WTC11 (cell line): Measurements from ENCODE around the gene GGACT. TPM values are rescaled to one million over a fixed set of nuclear protein-coding genes. Genes with fewer than 3 reads are reported as not detected.

ENCODE experiments used
- ATAC-seq: fragments of 200-7000 bp; cut with Tn5 transposase; 2 replicates; pipeline ENCODE4 v1.10.0; 2021; ENCODE audit warnings: mild to moderate bottlenecking, moderate library complexity
- CTCF ChIA-PET: fragments of 300-600 bp; sonication (Branson Sonifier 250); formaldehyde crosslinking; loops from one replicate; lab custom pipeline; 2021; ENCODE audit warnings: antibody characterized with exemption; lab: Charles Lee
- POLR2A ChIA-PET: fragments of 350-600 bp; sonication (Branson Sonifier 250); formaldehyde crosslinking; loops from one replicate; lab custom pipeline; 2021; ENCODE audit warnings: antibody characterized with exemption; lab: Charles Lee
- DNase-seq: peaks from one replicate; pipeline ENCODE4 v3.0.0; 2021; ENCODE audit warnings: low spot score
- H3K27ac Mint-ChIP-seq: 2 replicates; pipeline ENCODE4 v1.8.0; 2021; ENCODE audit warnings: mixed read lengths
- H3K27me3 Mint-ChIP-seq: 2 replicates; pipeline ENCODE4 v1.8.0; 2021; ENCODE audit warnings: low read depth, mild to moderate bottlenecking, moderate library complexity, mixed read lengths
- H3K36me3 Mint-ChIP-seq: 2 replicates; pipeline ENCODE4 v1.8.0; 2021; ENCODE audit warnings: mixed read lengths
- H3K4me1 Mint-ChIP-seq: 2 replicates; pipeline ENCODE4 v1.8.0; 2022; ENCODE audit warnings: mixed read lengths
- H3K4me3 Mint-ChIP-seq: 2 replicates; pipeline ENCODE4 v1.8.0; 2021; ENCODE audit warnings: mild to moderate bottlenecking, moderate library complexity, mixed read lengths
- H3K9me3 Mint-ChIP-seq: 2 replicates; pipeline ENCODE4 v1.8.0; 2021; ENCODE audit warnings: mixed read lengths
- CBFB ChIP-seq: sonication (generic); formaldehyde crosslinking; IDR thresholded peaks from 2 replicates; pipeline ENCODE4 v1.8.1; 2022; ENCODE audit warnings: mild to moderate bottlenecking, low read depth, missing genetic modification reagents
- GABPB1 ChIP-seq: sonication (generic); formaldehyde crosslinking; IDR thresholded peaks from 2 replicates; pipeline ENCODE4 v1.8.1; 2023; ENCODE audit warnings: mild to moderate bottlenecking, missing genetic modification reagents
- JAZF1 ChIP-seq: fragments of 250-450 bp; sonication (Bioruptor Pico); IDR thresholded peaks from 2 replicates; pipeline ENCODE4 v1.9.0; 2021; ENCODE audit warnings: moderate library complexity, mild to moderate bottlenecking, inconsistent platforms
- NR1H2 ChIP-seq: sonication (generic); formaldehyde crosslinking; IDR thresholded peaks from 2 replicates; pipeline ENCODE4 v1.9.0; 2021; ENCODE audit warnings: mild to moderate bottlenecking, moderate library complexity, missing genetic modification reagents
- RORB ChIP-seq: fragments of 250-450 bp; sonication (Bioruptor Pico); IDR thresholded peaks from 2 replicates; pipeline ENCODE4 v1.9.0; 2021; ENCODE audit warnings: mild to moderate bottlenecking
- ZBTB21 ChIP-seq: sonication (generic); formaldehyde crosslinking; IDR thresholded peaks from 2 replicates; pipeline ENCODE4 v1.8.1; 2023; ENCODE audit warnings: mild to moderate bottlenecking, missing genetic modification reagents, borderline replicate concordance
- ZNF121 ChIP-seq: sonication (generic); formaldehyde crosslinking; IDR thresholded peaks from 2 replicates; pipeline ENCODE4 v1.8.0; 2023; ENCODE audit warnings: missing genetic modification reagents
- ZNF423 ChIP-seq: fragments of 250-450 bp; sonication (Bioruptor Pico); IDR thresholded peaks from 2 replicates; pipeline ENCODE4 v2.1.2; 2022; ENCODE audit warnings: mild to moderate bottlenecking, moderate library complexity
- total RNA-seq: library from RNA; stranded (reverse); gene quantifications from 3 replicates; pipeline ENCODE4 v1.2.3, GENCODE V29; 2021
- TF ChIP-seq, protein P1 (sequence below): sonication (generic); formaldehyde crosslinking; IDR thresholded peaks from 2 replicates; pipeline ENCODE4 v1.8.0; 2022; ENCODE audit warnings: mild to moderate bottlenecking, missing genetic modification reagents
- TF ChIP-seq, protein P2 (sequence below): sonication (generic); formaldehyde crosslinking; IDR thresholded peaks from 2 replicates; pipeline ENCODE4 v1.8.0; 2022; ENCODE audit warnings: mild to moderate bottlenecking, missing genetic modification reagents
- TF ChIP-seq, protein P3 (sequence below): fragments of 250-450 bp; sonication (Bioruptor Pico); IDR thresholded peaks from 2 replicates; pipeline ENCODE4 v1.9.0; 2021; ENCODE audit warnings: moderate library complexity, mild to moderate bottlenecking, inconsistent platforms, borderline replicate concordance
- TF ChIP-seq, protein P4 (sequence below): sonication (generic); formaldehyde crosslinking; IDR thresholded peaks from 2 replicates; pipeline ENCODE4 v1.8.0; 2022; ENCODE audit warnings: mild to moderate bottlenecking, missing genetic modification reagents
- TF ChIP-seq, protein P5 (sequence below): fragments of 250-450 bp; sonication (Bioruptor Pico); IDR thresholded peaks from 2 replicates; pipeline ENCODE4 v1.9.0; 2021; ENCODE audit warnings: mild to moderate bottlenecking, borderline replicate concordance

Gene GGACT
- total RNA-seq, 1 experiment from 2014 or later: 2.4 TPM

DNA sequence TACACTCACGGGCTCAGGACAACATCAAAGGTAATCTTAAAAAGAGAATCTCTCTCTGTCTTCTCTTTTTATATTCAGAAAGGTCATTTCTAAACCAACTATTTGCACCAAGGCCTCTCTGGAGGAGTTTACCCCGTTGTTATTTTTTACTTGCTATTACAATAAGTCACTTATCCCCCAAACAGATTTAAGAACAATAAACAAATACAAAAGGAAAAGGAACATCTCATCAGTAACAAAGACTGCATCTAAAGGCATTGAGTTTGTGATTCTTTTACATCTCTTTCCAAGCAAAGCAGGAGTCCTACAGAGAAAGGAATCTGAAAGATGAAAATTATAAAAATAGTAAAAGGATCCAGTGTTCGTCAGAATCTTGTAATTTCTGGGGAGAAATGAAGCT lies 75.4 kb downstream of the GGACT start:
- CTCF ChIA-PET: interaction anchor here (1.1 to 6.8 kb wide), 5 partner anchors 13 to 116 kb away, joined by 3 to 45 read pairs (median 6); partner anchors contain the start of gene GGACT
- H3K36me3 Mint-ChIP-seq: no peaks in the 10 kb centered on the region
- POLR2A ChIA-PET: no interaction called here
- H3K27ac Mint-ChIP-seq: peak overlapping the region; percentile 39; the same call in 1 of the 2 replicates
- H3K27me3 Mint-ChIP-seq: no peaks in the 10 kb centered on the region
- H3K4me1 Mint-ChIP-seq: peaks cover 96% of the 10 kb centered on the region
- TF ChIP-seq NR1H2 (CRISPR knock-in tag) (no peak), ZNF423 (CRISPR knock-in tag) (no peak), GABPB1 (CRISPR knock-in tag) (no peak), ZBTB21 (CRISPR knock-in tag) (no peak), RORB (CRISPR knock-in tag) (no peak)
- TF ChIP-seq, protein P1, sequence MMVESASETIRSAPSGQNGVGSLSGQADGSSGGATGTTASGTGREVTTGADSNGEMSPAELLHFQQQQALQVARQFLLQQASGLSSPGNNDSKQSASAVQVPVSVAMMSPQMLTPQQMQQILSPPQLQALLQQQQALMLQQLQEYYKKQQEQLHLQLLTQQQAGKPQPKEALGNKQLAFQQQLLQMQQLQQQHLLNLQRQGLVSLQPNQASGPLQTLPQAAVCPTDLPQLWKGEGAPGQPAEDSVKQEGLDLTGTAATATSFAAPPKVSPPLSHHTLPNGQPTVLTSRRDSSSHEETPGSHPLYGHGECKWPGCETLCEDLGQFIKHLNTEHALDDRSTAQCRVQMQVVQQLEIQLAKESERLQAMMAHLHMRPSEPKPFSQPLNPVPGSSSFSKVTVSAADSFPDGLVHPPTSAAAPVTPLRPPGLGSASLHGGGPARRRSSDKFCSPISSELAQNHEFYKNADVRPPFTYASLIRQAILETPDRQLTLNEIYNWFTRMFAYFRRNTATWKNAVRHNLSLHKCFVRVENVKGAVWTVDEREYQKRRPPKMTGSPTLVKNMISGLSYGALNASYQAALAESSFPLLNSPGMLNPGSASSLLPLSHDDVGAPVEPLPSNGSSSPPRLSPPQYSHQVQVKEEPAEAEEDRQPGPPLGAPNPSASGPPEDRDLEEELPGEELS: no peak
- TF ChIP-seq, protein P2, sequence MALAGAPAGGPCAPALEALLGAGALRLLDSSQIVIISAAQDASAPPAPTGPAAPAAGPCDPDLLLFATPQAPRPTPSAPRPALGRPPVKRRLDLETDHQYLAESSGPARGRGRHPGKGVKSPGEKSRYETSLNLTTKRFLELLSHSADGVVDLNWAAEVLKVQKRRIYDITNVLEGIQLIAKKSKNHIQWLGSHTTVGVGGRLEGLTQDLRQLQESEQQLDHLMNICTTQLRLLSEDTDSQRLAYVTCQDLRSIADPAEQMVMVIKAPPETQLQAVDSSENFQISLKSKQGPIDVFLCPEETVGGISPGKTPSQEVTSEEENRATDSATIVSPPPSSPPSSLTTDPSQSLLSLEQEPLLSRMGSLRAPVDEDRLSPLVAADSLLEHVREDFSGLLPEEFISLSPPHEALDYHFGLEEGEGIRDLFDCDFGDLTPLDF (CRISPR knock-in tag): no peak
- TF ChIP-seq, protein P3, sequence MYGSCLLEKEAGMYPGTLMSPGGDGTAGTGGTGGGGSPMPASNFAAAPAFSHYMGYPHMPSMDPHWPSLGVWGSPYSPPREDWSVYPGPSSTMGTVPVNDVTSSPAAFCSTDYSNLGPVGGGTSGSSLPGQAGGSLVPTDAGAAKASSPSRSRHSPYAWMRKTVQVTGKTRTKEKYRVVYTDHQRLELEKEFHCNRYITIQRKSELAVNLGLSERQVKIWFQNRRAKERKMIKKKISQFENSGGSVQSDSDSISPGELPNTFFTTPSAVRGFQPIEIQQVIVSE (CRISPR knock-in tag): no peak
- no peaks in the 10 kb centered on the region for H3K9me3 Mint-ChIP-seq
- no peak overlapping the region for H3K4me3 Mint-ChIP-seq
- DNase-seq (no peak), ATAC-seq (no peak)

DNA sequence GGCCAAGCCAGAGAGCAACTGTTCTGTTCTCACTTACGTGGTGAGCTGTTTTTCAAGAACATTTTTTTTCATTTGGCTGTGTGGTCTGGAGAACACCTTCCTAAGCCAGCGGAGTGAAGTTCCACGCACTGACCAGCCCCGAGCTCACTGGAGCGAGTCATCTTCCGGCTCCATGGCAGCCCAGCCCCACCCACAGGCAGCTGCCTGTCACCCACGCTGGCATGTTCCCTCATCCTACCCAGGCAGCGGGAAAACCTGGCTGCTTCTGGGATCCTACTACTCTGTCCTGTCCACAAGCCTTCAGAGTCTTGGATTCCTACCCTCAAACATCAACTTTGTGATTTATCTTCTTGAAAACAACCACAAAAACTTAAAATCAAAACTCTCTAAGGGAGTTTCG lies 76.2 kb downstream of the GGACT start:
- ATAC-seq (no peak), DNase-seq (no peak)
- H3K9me3 Mint-ChIP-seq: no peaks in the 10 kb centered on the region
- H3K36me3 Mint-ChIP-seq: no peaks in the 10 kb centered on the region
- H3K4me3 Mint-ChIP-seq: no peak overlapping the region
- ChIA-PET CTCF (interaction anchor here (1.2 to 6.8 kb wide), 3 partner anchors 60 to 577 kb away, joined by 3 to 45 read pairs (median 4); no protein-coding TSS in a partner anchor), POLR2A (no interaction called here)
- H3K4me1 Mint-ChIP-seq: peaks cover 96% of the 10 kb centered on the region
- H3K27ac Mint-ChIP-seq: peak overlapping the region; percentile 60
- TF ChIP-seq, protein P4, sequence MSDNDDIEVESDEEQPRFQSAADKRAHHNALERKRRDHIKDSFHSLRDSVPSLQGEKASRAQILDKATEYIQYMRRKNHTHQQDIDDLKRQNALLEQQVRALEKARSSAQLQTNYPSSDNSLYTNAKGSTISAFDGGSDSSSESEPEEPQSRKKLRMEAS (CRISPR knock-in tag): no peak
- TF ChIP-seq JAZF1 (CRISPR knock-in tag): no peak
- peak; percentile 97 for TF ChIP-seq ZNF121 (CRISPR knock-in tag)
- no peaks in the 10 kb centered on the region for H3K27me3 Mint-ChIP-seq

DNA sequence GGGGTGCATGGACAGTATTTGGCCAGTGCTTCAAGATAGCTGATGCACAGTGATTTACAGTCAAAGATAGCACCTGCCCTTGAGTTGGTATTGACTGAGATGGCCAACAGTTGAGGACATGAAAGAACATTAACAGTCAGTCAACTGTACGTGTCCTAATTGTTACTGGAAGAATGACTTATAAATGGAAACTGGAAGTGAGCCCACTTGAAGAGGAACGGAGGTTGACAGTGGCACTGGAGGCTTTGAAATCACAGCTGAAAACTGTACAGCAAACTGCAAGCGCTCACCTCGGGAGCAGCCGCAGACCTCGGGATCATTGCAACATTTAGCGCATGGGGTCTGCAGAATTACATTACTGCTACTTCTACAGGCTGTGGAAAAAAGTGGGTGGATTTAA lies 77.1 kb downstream of the GGACT start:
- no peak overlapping the region; the same call in 1 of the 2 replicates for H3K4me3 Mint-ChIP-seq
- POLR2A ChIA-PET: no interaction called here
- CTCF ChIA-PET: interaction anchor here (1.3 to 6.8 kb wide), 2 partner anchors 114 to 576 kb away, joined by 3 to 45 read pairs; no protein-coding TSS in a partner anchor
- H3K27me3 Mint-ChIP-seq: no peaks in the 10 kb centered on the region
- no peaks in the 10 kb centered on the region for H3K36me3 Mint-ChIP-seq
- ATAC-seq: no peak
- H3K4me1 Mint-ChIP-seq: peaks cover 93% of the 10 kb centered on the region
- H3K9me3 Mint-ChIP-seq: no peaks in the 10 kb centered on the region
- TF ChIP-seq ZBTB21 (CRISPR knock-in tag) (0 out of 2 replicates have a peak, but pooled peaks have one; percentile 13), CBFB (CRISPR knock-in tag) (0 out of 2 replicates have a peak, but pooled peaks have one; percentile 24)
- TF ChIP-seq, protein P5, sequence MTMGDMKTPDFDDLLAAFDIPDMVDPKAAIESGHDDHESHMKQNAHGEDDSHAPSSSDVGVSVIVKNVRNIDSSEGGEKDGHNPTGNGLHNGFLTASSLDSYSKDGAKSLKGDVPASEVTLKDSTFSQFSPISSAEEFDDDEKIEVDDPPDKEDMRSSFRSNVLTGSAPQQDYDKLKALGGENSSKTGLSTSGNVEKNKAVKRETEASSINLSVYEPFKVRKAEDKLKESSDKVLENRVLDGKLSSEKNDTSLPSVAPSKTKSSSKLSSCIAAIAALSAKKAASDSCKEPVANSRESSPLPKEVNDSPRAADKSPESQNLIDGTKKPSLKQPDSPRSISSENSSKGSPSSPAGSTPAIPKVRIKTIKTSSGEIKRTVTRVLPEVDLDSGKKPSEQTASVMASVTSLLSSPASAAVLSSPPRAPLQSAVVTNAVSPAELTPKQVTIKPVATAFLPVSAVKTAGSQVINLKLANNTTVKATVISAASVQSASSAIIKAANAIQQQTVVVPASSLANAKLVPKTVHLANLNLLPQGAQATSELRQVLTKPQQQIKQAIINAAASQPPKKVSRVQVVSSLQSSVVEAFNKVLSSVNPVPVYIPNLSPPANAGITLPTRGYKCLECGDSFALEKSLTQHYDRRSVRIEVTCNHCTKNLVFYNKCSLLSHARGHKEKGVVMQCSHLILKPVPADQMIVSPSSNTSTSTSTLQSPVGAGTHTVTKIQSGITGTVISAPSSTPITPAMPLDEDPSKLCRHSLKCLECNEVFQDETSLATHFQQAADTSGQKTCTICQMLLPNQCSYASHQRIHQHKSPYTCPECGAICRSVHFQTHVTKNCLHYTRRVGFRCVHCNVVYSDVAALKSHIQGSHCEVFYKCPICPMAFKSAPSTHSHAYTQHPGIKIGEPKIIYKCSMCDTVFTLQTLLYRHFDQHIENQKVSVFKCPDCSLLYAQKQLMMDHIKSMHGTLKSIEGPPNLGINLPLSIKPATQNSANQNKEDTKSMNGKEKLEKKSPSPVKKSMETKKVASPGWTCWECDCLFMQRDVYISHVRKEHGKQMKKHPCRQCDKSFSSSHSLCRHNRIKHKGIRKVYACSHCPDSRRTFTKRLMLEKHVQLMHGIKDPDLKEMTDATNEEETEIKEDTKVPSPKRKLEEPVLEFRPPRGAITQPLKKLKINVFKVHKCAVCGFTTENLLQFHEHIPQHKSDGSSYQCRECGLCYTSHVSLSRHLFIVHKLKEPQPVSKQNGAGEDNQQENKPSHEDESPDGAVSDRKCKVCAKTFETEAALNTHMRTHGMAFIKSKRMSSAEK (CRISPR knock-in tag): no peak
- peak overlapping the region; percentile 94 for H3K27ac Mint-ChIP-seq
- no peak for DNase-seq
